GM13977 (cell line): Measurements from ENCODE around the gene SOX15.

Experiments used
- DNase-seq: peaks from one replicate; pipeline ENCODE4 v3.0.0; 2012; ENCODE audit warnings: low spot score
- CTCF ChIP-seq: IDR thresholded peaks from 2 replicates; pipeline ENCODE4 v1.5.1; 2012; ENCODE audit warnings: mild to moderate bottlenecking, control low read depth; ENCODE audit not compliant: insufficient read depth; ENCODE audit errors: extremely low read depth, missing control alignments
- in situ Hi-C: fragments of 300-500 bp; cut with MboI; formaldehyde crosslinking; loops from one replicate; pipeline ENCODE4 v1.12.0; 2022; ENCODE audit warnings: low sequenced_read_pairs, low pct_unique_long_range_greater_than_20kb, mixed read lengths, inconsistent platforms; ENCODE audit not compliant: unreplicated experiment

Gene SOX15

GRCh38 chr17:7576432-7576937 is 13.4 kb downstream of the SOX15 start:
- no peak for DNase-seq
- no peak for TF ChIP-seq CTCF
- in situ Hi-C loops = no loop called here

DNA sequence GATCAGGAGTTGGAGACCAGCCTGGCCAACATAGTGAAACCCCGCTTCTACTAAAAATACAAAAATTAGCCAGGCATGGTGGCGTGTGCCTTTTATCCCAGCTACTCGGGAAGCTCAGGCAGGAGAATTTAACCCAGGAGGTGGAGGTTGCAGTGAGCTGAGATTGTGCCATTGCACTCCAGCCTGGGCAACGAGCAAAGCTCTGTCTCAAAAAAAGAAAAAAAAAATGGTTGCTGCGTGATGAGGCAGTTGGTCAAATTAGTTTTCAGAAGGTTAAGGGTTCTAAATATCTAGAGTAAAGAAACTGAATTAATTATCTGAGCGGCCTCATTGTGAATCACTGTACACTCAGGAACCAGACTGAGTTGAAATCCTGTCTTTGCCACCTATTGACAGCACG is 13.9 kb downstream of the SOX15 start:
- no peak for DNase-seq
- TF ChIP-seq CTCF = no peak
- in situ Hi-C loops = no loop called here

GRCh38 chr17:7575481-7575883 is 14.4 kb downstream of the SOX15 start:
- no peak for DNase-seq
- no peak for TF ChIP-seq CTCF
- in situ Hi-C loops = no loop called here

DNA sequence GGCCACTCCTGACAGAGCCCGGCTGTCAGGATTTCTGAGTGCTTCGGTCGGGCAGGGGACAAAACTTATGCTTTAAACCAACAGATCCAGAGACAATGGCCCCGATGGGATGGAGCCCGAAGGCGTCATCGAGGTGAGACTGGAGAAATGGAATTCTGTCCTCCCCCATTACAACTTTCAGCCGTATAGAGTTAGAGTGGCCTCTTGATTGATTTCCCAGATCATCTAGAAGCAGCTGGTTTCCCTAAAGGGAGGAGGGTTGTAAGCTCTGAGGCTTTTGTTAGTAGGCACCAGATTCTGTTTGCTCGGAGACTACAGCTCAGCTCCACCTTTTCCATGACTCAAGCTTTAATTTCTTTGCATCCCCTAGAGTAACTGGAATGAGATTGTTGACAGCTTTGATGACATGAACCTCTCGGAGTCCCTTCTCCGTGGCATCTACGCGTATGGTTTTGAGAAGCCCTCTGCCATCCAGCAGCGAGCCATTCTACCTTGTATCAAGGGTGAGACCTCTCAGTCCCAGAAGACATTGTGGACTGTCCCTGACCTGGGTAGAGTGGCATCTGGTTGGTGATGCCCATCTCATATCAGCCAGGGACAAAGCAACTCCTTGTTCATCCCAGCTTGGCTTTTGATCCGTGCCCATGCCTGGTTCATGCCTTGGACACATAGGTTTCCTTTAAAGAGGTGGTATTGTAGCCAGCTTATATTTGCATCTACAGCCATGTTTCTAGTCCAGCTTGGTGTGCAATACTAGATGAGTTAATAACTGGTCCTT is 15.5 kb downstream of the SOX15 start:
- in situ Hi-C loops = loop anchor here (25.0 kb wide), 1 partner anchor 212 kb away; the partner anchor contains the start of genes KCTD11 and TMEM95
- DNase-seq = no peak
- TF ChIP-seq CTCF = no peak

DNA sequence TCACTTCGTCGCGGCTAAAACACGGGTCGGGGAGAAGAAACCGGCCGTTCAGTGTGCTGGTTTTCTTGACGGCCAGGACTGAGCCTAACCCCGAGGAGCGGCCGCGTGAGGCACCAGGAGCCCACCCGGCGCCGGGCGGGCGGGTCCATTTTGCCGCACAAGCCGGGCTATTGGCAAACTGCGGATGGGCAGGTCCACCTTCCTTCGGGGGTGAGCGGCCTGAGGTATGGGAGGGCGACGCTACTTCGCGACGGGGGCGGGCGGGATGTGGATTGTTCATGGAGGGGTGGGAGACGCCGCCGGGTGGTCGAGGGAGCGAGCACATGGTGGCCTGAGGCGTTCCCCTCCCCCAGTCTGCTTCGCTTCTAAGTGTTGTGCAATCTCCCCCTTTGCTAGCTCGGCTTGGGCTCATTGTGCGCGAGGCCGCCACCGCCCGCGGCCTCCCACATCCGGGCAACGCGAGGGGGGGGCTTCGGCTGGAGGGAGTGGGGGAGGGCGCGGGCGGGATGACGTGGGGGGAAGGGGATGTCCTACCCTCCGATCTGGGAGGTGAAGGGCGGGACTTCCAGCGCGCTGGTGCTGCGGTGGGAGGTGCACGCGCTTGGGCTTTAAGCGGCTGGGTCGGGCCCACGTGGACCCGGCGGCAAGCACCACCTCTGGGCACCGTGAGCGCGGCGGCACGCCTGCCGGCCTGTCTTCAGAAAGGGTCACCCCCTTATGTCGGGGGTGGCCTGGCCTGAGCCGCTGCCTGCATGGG is 16.4 kb downstream of the SOX15 start:
- in situ Hi-C loops = loop anchor here (25.0 kb wide), 1 partner anchor 211 kb away; the partner anchor contains the start of genes KCTD11 and TMEM95
- TF ChIP-seq CTCF = no peak
- peak; percentile 94 for DNase-seq

DNA sequence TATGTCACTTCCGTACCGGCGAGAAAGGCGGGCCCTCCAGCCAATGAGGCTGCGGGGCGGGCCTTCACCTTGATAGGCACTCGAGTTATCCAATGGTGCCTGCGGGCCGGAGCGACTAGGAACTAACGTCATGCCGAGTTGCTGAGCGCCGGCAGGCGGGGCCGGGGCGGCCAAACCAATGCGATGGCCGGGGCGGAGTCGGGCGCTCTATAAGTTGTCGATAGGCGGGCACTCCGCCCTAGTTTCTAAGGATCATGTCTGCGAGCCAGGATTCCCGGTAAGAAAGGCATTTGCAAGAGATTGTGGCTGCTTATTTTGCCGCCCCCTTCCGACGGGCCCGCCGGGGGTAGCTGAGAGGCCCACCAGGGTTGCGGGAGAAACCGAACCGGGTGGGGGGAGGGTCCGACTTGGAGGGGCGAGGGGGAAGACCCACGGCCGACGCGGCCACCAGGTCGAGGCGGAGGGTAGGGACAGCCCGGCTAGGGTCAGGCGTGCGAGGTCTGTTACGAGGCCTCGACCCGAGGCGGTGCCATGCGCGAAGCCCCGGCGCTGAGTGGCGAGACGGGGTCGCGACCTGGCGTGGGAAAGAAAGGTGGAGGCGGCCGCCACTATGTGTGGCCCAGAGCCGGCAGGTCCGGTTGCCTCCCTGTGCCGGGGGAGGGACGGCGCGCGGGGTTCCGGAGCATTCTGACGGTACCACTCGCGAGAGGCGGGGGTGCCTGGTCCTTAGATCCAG is 17.1 kb downstream of the SOX15 start:
- DNase-seq = peak; percentile 99
- in situ Hi-C loops = loop anchor here (25.0 kb wide), 1 partner anchor 210 kb away; the partner anchor contains the start of genes KCTD11 and TMEM95
- TF ChIP-seq CTCF = no peak
